ENCODE data around the gene SIGLEC14.

DNA sequence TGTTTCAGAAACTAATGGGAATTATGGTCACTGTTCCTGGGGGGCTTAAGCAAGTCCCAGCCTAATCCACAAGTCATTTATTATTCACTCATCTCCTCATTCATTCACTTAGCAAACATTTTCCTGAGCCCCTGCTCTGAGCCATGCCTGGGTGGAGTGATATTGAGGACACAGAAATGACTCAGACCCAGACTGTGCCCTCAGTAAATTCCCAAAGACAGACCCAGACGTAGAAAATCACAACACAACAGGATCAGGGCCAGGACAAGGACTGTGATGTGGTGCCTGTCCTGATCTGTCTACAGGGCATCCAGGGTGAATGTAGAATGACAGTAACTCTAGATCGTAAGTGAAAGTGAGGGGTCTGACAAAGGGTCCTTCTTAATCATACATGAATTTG is 39.5 kb upstream of the SIGLEC14 start:
- TF ChIP-seq POLR2A (IDR thresholded peaks at IDR 0.05) = no peak
- no peak for TF ChIP-seq CTCF (IDR thresholded peaks at IDR 0.05)
